Activated CD4-positive, CD25-positive, alpha-beta regulatory T cell (primary cell): ENCODE data around the gene TMEM225B.
"Not testable (repeated sequence)": the region's sequence is repeated elsewhere in the genome, so short reads cannot be mapped to it uniquely, and the experiment has no call there.

ENCODE experiments used
- DNase-seq, 4 experiments: peaks; one replicate each; lab custom pipeline; 2025; lab: John Stamatoyannopoulos, UW

Gene TMEM225B

GRCh38 chr7:99579281-99579955, 18.6 kb upstream of the TMEM225B start:
- DNase-seq: no peak

GRCh38 chr7:99579956-99580777, 17.9 kb upstream of the TMEM225B start:
- peak; percentile 17 to 55 (median 42) for DNase-seq

DNA sequence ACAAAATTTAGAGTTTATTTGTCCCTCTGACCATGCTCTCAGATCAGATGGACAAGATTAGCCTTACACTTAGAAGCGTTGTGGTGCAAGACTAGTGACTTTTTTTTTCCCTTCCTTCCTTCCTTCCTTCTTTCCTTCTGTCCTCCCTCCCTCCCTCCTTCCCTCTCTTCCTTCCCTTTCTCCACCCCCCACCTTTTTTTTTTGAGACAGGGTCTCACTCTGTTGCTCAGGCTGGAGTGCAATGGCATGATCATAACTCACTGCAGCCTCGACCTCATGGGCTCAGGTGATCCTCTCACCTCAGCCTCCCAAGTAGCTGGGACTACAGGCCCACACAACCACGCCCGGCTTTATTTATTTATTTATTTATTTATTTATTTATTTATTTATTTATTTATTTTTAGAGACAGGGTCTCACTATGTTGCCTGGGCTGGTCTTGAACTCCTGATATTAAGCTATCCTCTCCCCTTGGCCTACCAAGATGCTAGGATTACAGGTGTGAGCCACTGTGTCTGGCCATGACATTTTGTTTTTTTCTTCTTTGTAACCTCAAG, 17.2 kb upstream of the TMEM225B start:
- DNase-seq: not testable (repeated sequence)

GRCh38 chr7:99588868-99589267, 9.2 kb upstream of the TMEM225B start:
- DNase-seq: no peak

- DNase-seq: no peak
These were observed 2.9 kb upstream of the TMEM225B start for GRCh38 chr7:99594948-99595745.

GRCh38 chr7:99596408-99596955, 1.6 kb upstream of the TMEM225B start:
- DNase-seq: no peak

GRCh38 chr7:99599836-99600235, 1.8 kb downstream of the TMEM225B start:
- DNase-seq: no peak

DNA sequence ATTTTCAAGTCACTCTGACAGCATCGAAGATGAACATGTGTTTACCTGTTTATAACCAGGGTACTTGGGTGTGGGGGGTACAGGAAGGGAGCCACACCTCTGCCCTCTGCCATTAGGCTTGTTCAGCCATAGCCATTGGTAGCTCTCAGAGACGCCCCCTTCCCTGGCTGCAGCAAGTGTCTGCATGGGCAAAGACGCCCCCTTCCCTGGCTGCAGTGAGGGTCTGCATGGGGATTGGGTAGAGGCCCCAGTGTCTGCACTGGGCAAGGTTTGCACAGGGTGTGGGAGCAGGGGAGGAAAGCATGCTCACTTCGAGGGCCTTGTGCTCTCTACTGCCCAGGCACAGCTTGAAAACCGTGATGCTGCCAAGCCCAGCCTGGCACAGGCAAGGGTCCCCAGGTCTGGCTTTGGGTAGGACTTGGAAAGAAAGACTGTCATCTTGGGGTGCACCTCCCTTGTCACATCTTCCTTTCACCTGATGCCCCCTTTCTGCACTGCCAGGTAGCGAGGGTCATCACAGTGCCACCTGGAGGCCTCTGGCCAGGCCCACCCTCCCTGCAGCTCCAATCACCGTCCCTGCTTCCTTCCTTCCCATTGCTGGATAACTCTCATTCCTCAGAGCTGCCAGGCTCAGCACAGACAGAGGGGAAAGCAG, 3.7 kb downstream of the TMEM225B start:
- DNase-seq: no peak

DNA sequence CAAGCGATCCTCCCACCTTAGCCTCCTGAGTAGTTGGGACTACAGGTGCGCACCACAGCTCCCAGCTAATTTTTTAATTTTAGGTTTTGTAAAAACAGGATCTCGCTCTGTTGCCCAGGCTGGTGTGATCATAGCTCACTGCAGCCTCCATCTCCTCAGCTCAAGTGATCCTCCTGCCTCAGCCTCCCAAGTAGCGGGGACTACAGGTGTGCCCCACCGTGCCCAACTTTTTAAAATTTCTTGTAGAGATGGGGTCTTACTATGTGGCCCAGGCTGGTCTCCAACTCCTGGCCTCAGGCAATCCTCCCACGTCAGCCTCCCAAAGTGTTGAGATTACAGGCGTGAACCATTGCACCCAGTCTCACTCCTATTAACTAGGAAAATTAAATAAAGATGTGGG, 7.5 kb downstream of the TMEM225B start:
- DNase-seq: no peak

DNA sequence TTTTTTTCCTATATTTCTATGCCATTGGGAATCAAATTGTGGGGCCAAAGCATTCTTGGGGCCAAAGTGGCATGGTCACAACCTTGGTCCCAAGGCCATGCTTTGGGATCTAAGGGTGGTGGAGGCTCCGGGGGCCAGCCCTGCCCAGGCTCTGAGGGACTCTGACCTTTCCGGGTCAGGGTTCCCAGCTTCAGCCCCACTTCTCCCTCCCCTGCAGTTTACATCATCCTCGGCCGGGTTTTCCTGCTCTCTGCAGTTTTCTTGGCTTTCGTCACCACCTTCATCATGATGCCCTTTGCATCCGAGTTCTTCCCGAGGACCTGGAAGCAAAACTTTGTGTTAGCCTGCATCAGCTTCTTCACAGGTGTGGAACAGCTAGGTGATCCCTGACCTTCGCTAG, 8.5 kb downstream of the TMEM225B start:
- no peak for DNase-seq

DNA sequence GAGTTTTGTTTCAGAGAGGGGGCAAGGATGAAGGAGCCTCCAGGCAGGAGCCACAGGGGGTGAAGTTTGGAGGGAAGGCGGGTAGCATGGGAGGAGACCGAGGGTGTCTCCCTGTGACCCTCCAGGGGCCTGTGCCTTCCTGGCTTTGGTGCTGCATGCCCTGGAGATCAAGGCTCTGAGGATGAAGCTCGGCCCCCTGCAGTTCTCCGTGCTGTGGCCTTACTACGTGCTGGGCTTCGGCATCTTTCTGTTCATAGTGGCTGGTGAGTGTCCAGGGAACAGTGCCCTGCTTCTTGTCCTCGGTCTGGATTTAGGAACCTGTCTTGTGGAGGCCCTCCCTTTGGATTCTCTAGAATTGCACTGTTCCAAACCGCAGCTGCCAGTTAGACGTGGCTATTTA, 9.5 kb downstream of the TMEM225B start:
- no peak for DNase-seq

DNA sequence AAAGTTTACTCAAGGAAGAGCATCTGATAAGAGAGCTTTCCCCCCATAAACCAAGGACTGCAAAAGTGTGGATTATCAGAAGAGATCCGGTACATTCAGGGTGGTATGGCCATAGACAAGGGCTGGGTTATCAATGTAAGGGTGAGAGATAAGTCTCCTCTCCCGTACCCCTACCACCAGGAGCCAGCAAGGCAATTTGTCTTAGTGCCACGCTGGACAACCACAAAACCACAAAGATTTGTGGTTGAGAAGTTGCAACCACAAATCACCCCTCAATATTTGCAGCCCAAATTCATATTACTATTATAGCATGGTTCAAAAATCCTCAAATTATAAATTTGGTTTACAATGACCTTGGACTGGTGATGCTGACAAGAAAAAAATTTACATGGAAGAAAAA, 16.4 kb downstream of the TMEM225B start:
- DNase-seq: no peak

- DNase-seq: no peak
These were observed 17.9 kb downstream of the TMEM225B start for GRCh38 chr7:99615989-99616358.

DNA sequence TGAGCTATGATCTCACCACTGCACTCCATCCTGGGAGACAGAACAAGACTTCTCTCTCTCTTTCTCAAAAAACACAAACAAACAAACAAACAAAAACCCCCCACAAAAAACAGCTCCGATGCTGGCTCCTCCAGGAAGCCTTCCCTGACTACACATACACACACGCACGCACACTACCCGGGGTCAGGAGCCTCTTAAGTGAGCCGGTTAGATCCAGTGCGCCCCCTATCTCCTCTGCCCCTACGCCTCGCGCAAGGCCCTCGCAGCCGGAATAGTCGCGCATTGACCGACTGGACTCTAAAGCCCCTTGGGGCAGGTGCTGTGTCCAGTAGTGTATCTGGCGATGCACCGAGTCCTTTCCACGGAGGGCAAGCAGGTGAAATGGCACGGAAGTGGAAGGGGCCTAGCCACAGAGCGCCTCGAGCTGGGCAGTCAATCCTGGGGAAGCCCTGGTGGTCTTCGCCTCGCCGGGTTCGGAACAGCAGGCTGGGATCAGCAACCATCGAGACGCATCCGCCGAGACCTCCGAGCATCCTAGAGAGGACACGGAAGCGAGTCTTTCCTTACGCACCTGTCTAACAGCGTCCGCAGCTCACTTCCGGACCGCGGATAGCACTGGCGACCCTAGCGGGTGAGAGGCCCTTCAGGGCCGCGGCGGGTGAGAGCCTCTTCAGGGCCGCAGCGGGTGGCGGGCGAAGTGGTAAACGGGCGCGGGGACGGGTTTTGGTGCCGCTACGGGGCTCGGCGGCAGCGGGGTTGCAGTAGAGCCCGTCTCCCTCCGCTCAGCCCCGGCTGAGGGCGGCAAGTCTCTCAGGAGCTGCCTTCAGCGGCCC, 18.5 kb downstream of the TMEM225B start, which contains the start of gene ZSCAN25:
TSS of gene ZSCAN25 (plus strand) at position 588 of the 833 bp plus-strand sequence. CDS start 2,661 bp downstream, outside the sequence.
- peak; percentile 62 to 77 (median 69) for DNase-seq

- no peak for DNase-seq
These were observed 19.2 kb downstream of the TMEM225B start for GRCh38 chr7:99617192-99617781.

DNA sequence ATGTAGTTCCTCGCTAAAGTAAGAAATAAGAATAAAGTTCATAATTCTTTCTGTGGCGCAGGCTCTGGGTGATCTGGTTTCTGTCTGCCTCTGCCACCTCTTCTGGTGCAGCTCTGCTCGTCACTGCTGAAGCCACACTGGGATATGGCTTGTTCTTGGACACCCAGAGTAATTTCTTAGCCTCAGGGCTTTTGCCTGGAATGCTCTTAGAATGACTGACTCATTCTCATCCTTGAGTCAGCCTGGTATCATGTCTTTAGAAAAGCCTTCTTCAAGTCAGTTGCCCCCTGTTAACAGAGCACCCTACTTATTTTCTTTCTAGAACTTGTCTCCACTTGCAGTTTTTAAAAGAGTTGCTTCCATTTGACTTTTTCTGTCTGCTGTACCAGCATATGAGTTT, 20.7 kb downstream of the TMEM225B start:
- DNase-seq: no peak

DNA sequence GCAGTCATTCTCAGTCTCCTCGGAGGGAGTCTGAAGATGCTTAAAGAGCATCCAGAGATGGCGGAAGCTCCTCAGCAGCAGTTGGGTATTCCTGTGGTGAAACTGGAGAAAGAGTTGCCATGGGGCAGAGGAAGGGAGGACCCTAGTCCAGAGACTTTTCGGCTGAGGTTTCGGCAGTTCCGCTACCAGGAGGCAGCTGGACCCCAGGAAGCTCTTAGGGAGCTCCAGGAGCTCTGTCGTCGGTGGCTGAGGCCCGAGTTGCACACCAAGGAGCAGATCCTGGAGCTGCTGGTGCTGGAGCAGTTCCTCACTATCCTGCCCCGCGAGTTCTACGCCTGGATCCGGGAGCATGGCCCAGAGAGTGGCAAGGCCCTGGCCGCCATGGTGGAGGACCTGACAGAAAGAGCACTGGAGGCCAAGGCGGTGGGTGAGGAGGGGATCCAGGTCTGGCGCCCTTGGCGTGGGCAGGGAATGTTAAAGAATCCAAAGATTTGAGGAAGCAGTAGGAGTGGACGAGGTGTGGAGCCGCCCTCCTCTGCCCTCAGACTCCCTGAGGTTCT, 21.6 kb downstream of the TMEM225B start:
- DNase-seq: no peak

DNA sequence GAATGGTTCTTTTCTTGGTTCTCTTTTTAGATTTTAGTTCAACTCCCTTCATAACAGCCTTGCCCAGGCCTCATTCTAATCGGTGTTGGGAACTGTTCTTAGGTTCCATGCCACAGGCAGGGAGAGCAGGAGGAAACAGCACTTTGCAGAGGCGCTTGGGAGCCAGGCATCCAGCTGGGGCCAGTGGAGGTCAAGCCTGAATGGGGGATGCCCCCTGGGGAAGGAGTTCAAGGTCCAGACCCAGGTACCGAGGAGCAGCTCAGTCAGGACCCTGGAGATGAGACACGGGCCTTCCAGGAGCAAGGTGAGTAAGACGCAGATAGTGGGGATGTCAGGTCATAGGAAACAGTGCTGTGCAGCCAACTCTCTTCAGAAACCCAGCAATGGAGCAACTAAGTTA, 23.2 kb downstream of the TMEM225B start:
- no peak for DNase-seq

- DNase-seq: no peak
These were observed 24.5 kb downstream of the TMEM225B start for GRCh38 chr7:99622596-99622995.
